Body of pancreas (tissue), 4 donors: ENCODE data around the gene PTPRZ1.

Source experiments
- CTCF ChIP-seq, 7 experiments: fragments of 450-650 bp in 4 of 7; fragments of 200-600 bp in 3 of 7; sonication (generic) in 3 of 7; IDR thresholded peaks; one replicate each; pipeline ENCODE4 v1.5.1; 2016 to 2019; ENCODE audit warnings: antibody characterized with exemption in 7 of 7
- POLR2A ChIP-seq, 3 donors: fragments of 450-650 bp; IDR thresholded peaks; one replicate each; pipeline ENCODE4 v1.6.1; 2016; ENCODE audit warnings: antibody characterized with exemption in 3 of 3, mild to moderate bottlenecking in 2 of 3

GRCh38 chr7:121890833-121891232, 17.9 kb downstream of the PTPRZ1 start:
- TF ChIP-seq CTCF (IDR thresholded peaks at IDR 0.05) = no peak
- no peak for TF ChIP-seq POLR2A (IDR thresholded peaks at IDR 0.05)
